Endodermal cell (in vitro differentiated cells): ENCODE data around the gene SENP7. TPM values are rescaled to one million over a fixed set of nuclear protein-coding genes. Genes with fewer than 3 reads are reported as not detected.
A peak's percentile ranks its signal among the peaks of the same experiment; 100 is the strongest.
"Not testable (repeated sequence)": the region's sequence is repeated elsewhere in the genome, so short reads cannot be mapped to it uniquely, and the experiment has no call there.

Experiments used
- DNase-seq: peaks from one replicate; pipeline ENCODE4 v3.0.0-alpha.2; 2017
- H3K27ac ChIP-seq: 2 replicates; pipeline ENCODE4 v1.5.1; 2013; ENCODE audit warnings: mild to moderate bottlenecking, low read depth, low read length, moderate library complexity
- H3K27me3 ChIP-seq: 2 replicates; pipeline ENCODE4 v1.6.1; 2013; ENCODE audit warnings: mild to moderate bottlenecking, low read length, moderate library complexity; ENCODE audit not compliant: insufficient read depth, control insufficient read depth, poor library complexity, severe bottlenecking
- H3K36me3 ChIP-seq: 2 replicates; pipeline ENCODE4 v1.7.0; 2013; ENCODE audit warnings: mild to moderate bottlenecking, low read length, moderate library complexity; ENCODE audit not compliant: control insufficient read depth, insufficient read depth
- H3K4me1 ChIP-seq: one replicate; pipeline ENCODE4 v1.7.0; 2013; ENCODE audit warnings: low read length; ENCODE audit not compliant: control insufficient read depth, insufficient read depth
- H3K4me3 ChIP-seq: 2 replicates; pipeline ENCODE4 v1.5.1; 2013; ENCODE audit warnings: mild to moderate bottlenecking, low read length, moderate library complexity
- H3K9ac ChIP-seq: 2 replicates; pipeline ENCODE4 v1.6.1; 2013; ENCODE audit warnings: mild to moderate bottlenecking, low read length, moderate library complexity; ENCODE audit not compliant: poor library complexity, severe bottlenecking; ENCODE audit errors: extremely low read depth
- H3K9me3 ChIP-seq: 2 replicates; pipeline ENCODE4 v1.6.1; 2013; ENCODE audit warnings: mild to moderate bottlenecking, low read length, moderate library complexity; ENCODE audit not compliant: control insufficient read depth
- H3K27ac Mint-ChIP-seq: 2 replicates; pipeline ENCODE4 v1.8.0; 2020; ENCODE audit warnings: mixed read lengths
- H3K27me3 Mint-ChIP-seq: 2 replicates; pipeline ENCODE4 v1.8.0; 2021; ENCODE audit warnings: mild to moderate bottlenecking, mixed read lengths; ENCODE audit not compliant: insufficient read depth
- H3K36me3 Mint-ChIP-seq: 2 replicates; pipeline ENCODE4 v1.8.0; 2020; ENCODE audit warnings: low read depth, mixed read lengths
- H3K4me1 Mint-ChIP-seq: 2 replicates; pipeline ENCODE4 v1.8.0; 2020; ENCODE audit warnings: mixed read lengths
- H3K4me3 Mint-ChIP-seq: 2 replicates; pipeline ENCODE4 v1.8.0; 2020; ENCODE audit warnings: mild to moderate bottlenecking, moderate library complexity, mixed read lengths
- H3K9me3 Mint-ChIP-seq: 2 replicates; pipeline ENCODE4 v1.8.0; 2020; ENCODE audit warnings: mild to moderate bottlenecking, mixed read lengths
- CTCF ChIP-seq: fragments of 200-600 bp; sonication (generic); conservative IDR thresholded peaks from 2 replicates; pipeline ENCODE4 v1.5.0; 2021; ENCODE audit warnings: antibody characterized with exemption, mild to moderate bottlenecking
- whole genome bisulfite sequencing, 2 experiments: methylation state at CpG; one replicate each; pipeline versions ENCODE4 v1.1.5 to v1.1.7; 2013; ENCODE audit warnings: missing lambda C conversion rate in 2 of 2, mixed read lengths in 1 of 2; ENCODE audit not compliant: insufficient coverage in 1 of 2, insufficient read length in 1 of 2; 5-methylcytosine and 5-hydroxymethylcytosine counted together
- total RNA-seq, 2 donors: library from RNA; stranded (reverse); fragmentation: NEBNext Ultra II Directional in 1 of 2; extraction: Animal tissue kit (Norgen Biotek cat#: 25700) in 1 of 2; gene quantifications; 2 replicates in 1 of 2; 3 replicates in 1 of 2; pipeline ENCODE4 v1.2.1, GENCODE V29; 2021

Gene SENP7
- total RNA-seq, 2 donors from 2014 or later = 19.3 to 22.1 TPM

GRCh38 chr3:101311676-101312075 lies 201.3 kb downstream of the SENP7 start:
- Histone ChIP-seq H3K36me3 (no peaks in the 10 kb centered on the region), H3K9me3 (peaks cover 54% of the 10 kb centered on the region), H3K27ac (no peak overlapping the region), H3K4me1 (peaks cover 11% of the 10 kb centered on the region), H3K4me3 (no peak overlapping the region), H3K9ac (no peak overlapping the region), H3K27me3 (no peaks in the 10 kb centered on the region)
- no peak for DNase-seq
- no peak overlapping the region for H3K27ac Mint-ChIP-seq
- H3K4me3 Mint-ChIP-seq = no peak overlapping the region
- H3K9me3 Mint-ChIP-seq = peaks cover 39% of the 10 kb centered on the region
- no peak for TF ChIP-seq CTCF
- peaks cover 2% of the 10 kb centered on the region for H3K27me3 Mint-ChIP-seq
- peaks cover 4% of the 10 kb centered on the region for H3K4me1 Mint-ChIP-seq
- peaks cover 22% of the 10 kb centered on the region for H3K36me3 Mint-ChIP-seq
- WGBS, 2 experiments = 98 to 100% methylated on average over 1 to 2 of the region's 2 CpGs

GRCh38 chr3:101310978-101311375 lies 202.0 kb downstream of the SENP7 start:
- no peak for DNase-seq
- Mint-ChIP-seq H3K27ac (no peak overlapping the region), H3K36me3 (peaks cover 22% of the 10 kb centered on the region), H3K4me3 (no peak overlapping the region), H3K4me1 (peaks cover 4% of the 10 kb centered on the region), H3K27me3 (peaks cover 2% of the 10 kb centered on the region), H3K9me3 (peaks cover 44% of the 10 kb centered on the region)
- H3K27ac ChIP-seq = no peak overlapping the region
- peaks cover 61% of the 10 kb centered on the region for H3K9me3 ChIP-seq
- no peaks in the 10 kb centered on the region for H3K36me3 ChIP-seq
- no peaks in the 10 kb centered on the region for H3K27me3 ChIP-seq
- no peak overlapping the region for H3K4me3 ChIP-seq
- no peak for TF ChIP-seq CTCF
- H3K9ac ChIP-seq = no peak overlapping the region
- peaks cover 11% of the 10 kb centered on the region for H3K4me1 ChIP-seq

- DNase-seq = peak; percentile 43
- H3K4me3 Mint-ChIP-seq, H3K27ac ChIP-seq, H3K36me3 ChIP-seq, H3K27me3 ChIP-seq, H3K27ac Mint-ChIP-seq, H3K4me1 ChIP-seq, H3K27me3 Mint-ChIP-seq, H3K9ac ChIP-seq, H3K4me1 Mint-ChIP-seq: not testable (repeated sequence)
- Mint-ChIP-seq H3K36me3 (peaks cover 22% of the 10 kb centered on the region), H3K9me3 (peaks cover 44% of the 10 kb centered on the region)
- peak overlapping the region; percentile 60 for H3K4me3 ChIP-seq
- peaks cover 63% of the 10 kb centered on the region for H3K9me3 ChIP-seq
Measured at GRCh38 chr3:101308147-101308772, 204.8 kb downstream of the SENP7 start.

GRCh38 chr3:101303836-101304235 lies 209.2 kb downstream of the SENP7 start:
- H3K4me3 ChIP-seq = no peak overlapping the region
- no peaks in the 10 kb centered on the region for H3K4me1 ChIP-seq
- Mint-ChIP-seq H3K27me3 (no peaks in the 10 kb centered on the region), H3K4me1 (peaks cover 16% of the 10 kb centered on the region), H3K9me3 (peaks cover 26% of the 10 kb centered on the region), H3K27ac (no peak overlapping the region), H3K36me3 (peaks cover 14% of the 10 kb centered on the region), H3K4me3 (no peak overlapping the region)
- H3K27ac ChIP-seq = no peak overlapping the region
- no peak for DNase-seq
- H3K27me3 ChIP-seq = no peaks in the 10 kb centered on the region
- H3K9ac ChIP-seq = no peak overlapping the region
- no peaks in the 10 kb centered on the region for H3K36me3 ChIP-seq
- H3K9me3 ChIP-seq = peaks cover 48% of the 10 kb centered on the region
- TF ChIP-seq CTCF = no peak
